ENCODE data around the gene XYLB. TPM values are rescaled to one million over a fixed set of nuclear protein-coding genes. Genes with fewer than 3 reads are reported as not detected.
"Not testable (repeated sequence)": the region's sequence is repeated elsewhere in the genome, so short reads cannot be mapped to it uniquely, and the experiment has no call there.

XYLB gene
- polyA plus RNA-seq, 4 donors, result 5.2 to 14.0 (median 9.4) TPM

- DNase-seq (ENCODE audit: low read depth in 4 of 4, low spot score in 3 of 4), result not testable (repeated sequence)
Measured at GRCh38 chr3:38320638-38321037, 25.9 kb upstream of the XYLB start.

GRCh38 chr3:38323060-38323459 lies 23.5 kb upstream of the XYLB start:
- no peak for DNase-seq (ENCODE audit: low read depth in 4 of 4, low spot score in 3 of 4)

GRCh38 chr3:38325256-38325655 lies 21.3 kb upstream of the XYLB start:
- DNase-seq (ENCODE audit: low read depth in 4 of 4, low spot score in 3 of 4), result no peak

- no peak for DNase-seq (ENCODE audit: low read depth in 4 of 4, low spot score in 3 of 4)
Measured at GRCh38 chr3:38327335-38328009, 19.1 kb upstream of the XYLB start.

GRCh38 chr3:38331257-38332022 lies 15.1 kb upstream of the XYLB start:
- no peak for DNase-seq (ENCODE audit: low read depth in 4 of 4, low spot score in 3 of 4)

GRCh38 chr3:38332201-38332600 lies 14.4 kb upstream of the XYLB start:
- no peak for DNase-seq (ENCODE audit: low read depth in 4 of 4, low spot score in 3 of 4)

- no peak for DNase-seq (ENCODE audit: low read depth in 4 of 4, low spot score in 3 of 4)
Measured at GRCh38 chr3:38334142-38335055, 12.2 kb upstream of the XYLB start.

- DNase-seq (ENCODE audit: low read depth in 4 of 4, low spot score in 3 of 4), result no peak
Measured at GRCh38 chr3:38335263-38335662, 11.3 kb upstream of the XYLB start.

GRCh38 chr3:38337703-38338102 lies 8.9 kb upstream of the XYLB start:
- no peak for DNase-seq (ENCODE audit: low read depth in 4 of 4, low spot score in 3 of 4)

GRCh38 chr3:38343797-38344594 lies 2.6 kb upstream of the XYLB start:
- DNase-seq (ENCODE audit: low read depth in 4 of 4, low spot score in 3 of 4), result no peak

- no peak for DNase-seq (ENCODE audit: low read depth in 4 of 4, low spot score in 3 of 4)
Measured at GRCh38 chr3:38345879-38346586, 552 bp upstream of the XYLB start.

GRCh38 chr3:38347421-38348200 lies 1.0 kb downstream of the XYLB start:
- DNase-seq (ENCODE audit: low read depth in 4 of 4, low spot score in 3 of 4), result no peak

- no peak for DNase-seq (ENCODE audit: low read depth in 4 of 4, low spot score in 3 of 4)
Measured at GRCh38 chr3:38348903-38349302, 2.3 kb downstream of the XYLB start.

- DNase-seq (ENCODE audit: low read depth in 4 of 4, low spot score in 3 of 4), result no peak
Measured at GRCh38 chr3:38349684-38350359, 3.2 kb downstream of the XYLB start.

- DNase-seq (ENCODE audit: low read depth in 4 of 4, low spot score in 3 of 4), result no peak
Measured at GRCh38 chr3:38353151-38353550, 6.6 kb downstream of the XYLB start.

- no peak for DNase-seq (ENCODE audit: low read depth in 4 of 4, low spot score in 3 of 4)
Measured at GRCh38 chr3:38354588-38355330, 8.2 kb downstream of the XYLB start.

- DNase-seq (ENCODE audit: low read depth in 4 of 4, low spot score in 3 of 4), result no peak
Measured at GRCh38 chr3:38359038-38359437, 12.5 kb downstream of the XYLB start.

GRCh38 chr3:38360345-38360744 lies 13.8 kb downstream of the XYLB start:
- DNase-seq (ENCODE audit: low read depth in 4 of 4, low spot score in 3 of 4), result no peak

Data from left renal pelvis (tissue), 4 donors.